Measurements from ENCODE around the gene NET1.

The NET1 gene, protein sequence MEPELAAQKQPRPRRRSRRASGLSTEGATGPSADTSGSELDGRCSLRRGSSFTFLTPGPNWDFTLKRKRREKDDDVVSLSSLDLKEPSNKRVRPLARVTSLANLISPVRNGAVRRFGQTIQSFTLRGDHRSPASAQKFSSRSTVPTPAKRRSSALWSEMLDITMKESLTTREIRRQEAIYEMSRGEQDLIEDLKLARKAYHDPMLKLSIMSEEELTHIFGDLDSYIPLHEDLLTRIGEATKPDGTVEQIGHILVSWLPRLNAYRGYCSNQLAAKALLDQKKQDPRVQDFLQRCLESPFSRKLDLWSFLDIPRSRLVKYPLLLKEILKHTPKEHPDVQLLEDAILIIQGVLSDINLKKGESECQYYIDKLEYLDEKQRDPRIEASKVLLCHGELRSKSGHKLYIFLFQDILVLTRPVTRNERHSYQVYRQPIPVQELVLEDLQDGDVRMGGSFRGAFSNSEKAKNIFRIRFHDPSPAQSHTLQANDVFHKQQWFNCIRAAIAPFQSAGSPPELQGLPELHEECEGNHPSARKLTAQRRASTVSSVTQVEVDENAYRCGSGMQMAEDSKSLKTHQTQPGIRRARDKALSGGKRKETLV

DNA sequence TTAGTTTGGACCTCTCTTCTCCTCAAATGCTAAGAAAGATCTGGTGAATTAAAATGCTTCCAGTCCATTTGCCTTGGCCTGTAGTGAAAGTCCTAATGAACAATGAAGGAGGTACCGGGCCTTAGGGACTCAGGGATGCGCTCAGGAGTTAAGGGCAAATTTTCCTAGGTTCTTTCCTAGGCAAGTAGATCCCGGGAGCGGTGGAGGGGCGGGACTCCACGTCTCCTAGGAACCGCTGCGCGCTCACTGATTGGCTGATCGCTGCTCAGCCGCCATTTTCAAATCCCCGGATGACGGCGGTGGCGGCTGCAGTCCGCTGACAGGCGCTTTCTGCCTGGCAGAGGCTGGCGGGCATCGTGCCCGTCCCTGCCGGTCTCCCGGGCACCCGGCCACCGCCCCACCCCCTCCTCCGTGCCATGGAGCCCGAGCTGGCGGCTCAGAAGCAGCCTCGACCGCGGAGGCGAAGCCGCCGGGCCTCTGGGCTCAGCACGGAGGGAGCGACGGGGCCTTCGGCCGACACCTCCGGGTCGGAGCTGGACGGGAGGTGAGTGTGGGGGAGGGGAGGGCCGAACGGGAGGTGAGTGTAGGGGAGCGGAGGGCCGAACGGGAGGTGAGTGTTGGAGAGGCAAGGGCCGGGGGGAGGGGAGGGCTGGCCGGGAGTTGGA lies at the start of gene NET1:
Gene NET1 (plus strand): TSS at position 281 of the 665 bp plus-strand sequence. CDS start 136 bp downstream, at position 417.
- no peak for TF ChIP-seq ZNF274 (IDR thresholded peaks at IDR 0.05; ENCODE audit: low read depth, low read length)
- TF ChIP-seq YY1 (IDR thresholded peaks at IDR 0.05; ENCODE audit: insufficient read depth, insufficient read length), result peak; percentile 35
- no peak for TF ChIP-seq SUZ12 (IDR thresholded peaks at IDR 0.05; ENCODE audit: extremely low read depth, insufficient read depth, insufficient read length)
- DNase-seq (ENCODE audit: low read depth, low spot score), result peak; percentile 82
- H3K9me3 ChIP-seq (ENCODE audit: insufficient read depth, low read length), result no peaks in the 10 kb centered on the region; the same call in 1 of the 2 replicates
- peaks cover 6% of the 10 kb centered on the region for H3K36me3 ChIP-seq (ENCODE audit: insufficient read depth, insufficient read length, low read length)
- peak within 1 kb of the TSS; percentile 73 for H3K9ac ChIP-seq (ENCODE audit: insufficient read length, low read depth)
- H3K4me1 ChIP-seq (ENCODE audit: insufficient read depth, insufficient read length), result no peaks in the 10 kb centered on the region
- peak within 1 kb of the TSS; percentile 57 for H3K4me3 ChIP-seq (ENCODE audit: insufficient read length, low read depth)
- no peaks in the 10 kb centered on the region for H3K27me3 ChIP-seq (ENCODE audit: insufficient read depth, insufficient read length)

GRCh38 chr10:5362873-5363272 lies 49.5 kb upstream of the NET1 start:
- Histone ChIP-seq H3K9ac (ENCODE audit: insufficient read length, low read depth) (no peak overlapping the region), H3K9me3 (ENCODE audit: insufficient read depth, low read length) (no peaks in the 10 kb centered on the region), H3K27me3 (ENCODE audit: insufficient read depth, insufficient read length) (no peaks in the 10 kb centered on the region), H3K36me3 (ENCODE audit: insufficient read depth, insufficient read length, low read length) (no peaks in the 10 kb centered on the region), H3K4me1 (ENCODE audit: insufficient read depth, insufficient read length) (no peaks in the 10 kb centered on the region), H3K4me3 (ENCODE audit: insufficient read length, low read depth) (no peak overlapping the region)
- no peak for DNase-seq (ENCODE audit: low read depth, low spot score)
- no peak for TF ChIP-seq ZNF274 (IDR thresholded peaks at IDR 0.05; ENCODE audit: low read depth, low read length)

GRCh38 chr10:5364374-5364773 lies 48.0 kb upstream of the NET1 start:
- Histone ChIP-seq H3K4me1 (ENCODE audit: insufficient read depth, insufficient read length) (no peaks in the 10 kb centered on the region), H3K36me3 (ENCODE audit: insufficient read depth, insufficient read length, low read length) (no peaks in the 10 kb centered on the region), H3K27me3 (ENCODE audit: insufficient read depth, insufficient read length) (no peaks in the 10 kb centered on the region), H3K9me3 (ENCODE audit: insufficient read depth, low read length) (no peaks in the 10 kb centered on the region), H3K4me3 (ENCODE audit: insufficient read length, low read depth) (no peak overlapping the region), H3K9ac (ENCODE audit: insufficient read length, low read depth) (no peak overlapping the region)
- DNase-seq (ENCODE audit: low read depth, low spot score), result no peak
- TF ChIP-seq YY1 (IDR thresholded peaks at IDR 0.05; ENCODE audit: insufficient read depth, insufficient read length) (no peak), SUZ12 (IDR thresholded peaks at IDR 0.05; ENCODE audit: extremely low read depth, insufficient read depth, insufficient read length) (no peak), ZNF274 (IDR thresholded peaks at IDR 0.05; ENCODE audit: low read depth, low read length) (no peak)

DNA sequence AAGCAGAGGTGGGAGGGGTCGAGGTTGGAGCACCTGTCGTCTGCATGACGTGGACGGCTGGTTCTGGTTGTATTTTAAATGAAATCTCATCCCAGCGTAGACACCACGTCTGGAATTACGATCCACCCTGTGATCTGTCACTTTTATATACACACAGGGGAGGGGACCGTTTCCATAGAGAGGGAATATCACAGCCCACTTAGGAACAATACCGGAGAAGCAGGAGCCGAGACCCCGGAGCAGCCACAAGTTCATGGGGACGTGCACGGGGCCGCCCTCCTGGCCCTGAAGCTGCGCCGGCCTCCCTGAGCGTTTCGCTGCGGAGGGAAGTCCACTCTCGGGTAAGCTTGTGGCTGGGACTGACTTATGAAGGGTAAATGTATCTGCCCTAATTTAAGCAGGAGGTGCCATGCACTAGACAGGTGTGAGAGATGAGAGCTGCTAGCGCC lies 47.4 kb upstream of the NET1 start, which contains the start of gene UCN3:
Gene UCN3 (plus strand): TSS at position 77 of the 449 bp plus-strand sequence. CDS start 8,755 bp downstream, outside the sequence.
- no peak within 1 kb of the TSS for H3K9ac ChIP-seq (ENCODE audit: insufficient read length, low read depth)
- H3K4me1 ChIP-seq (ENCODE audit: insufficient read depth, insufficient read length), result no peaks in the 10 kb centered on the region
- no peaks in the 10 kb centered on the region for H3K27me3 ChIP-seq (ENCODE audit: insufficient read depth, insufficient read length)
- no peak within 1 kb of the TSS for H3K4me3 ChIP-seq (ENCODE audit: insufficient read length, low read depth)
- H3K36me3 ChIP-seq (ENCODE audit: insufficient read depth, insufficient read length, low read length), result no peaks in the 10 kb centered on the region
- DNase-seq (ENCODE audit: low read depth, low spot score), result no peak
- no peaks in the 10 kb centered on the region for H3K9me3 ChIP-seq (ENCODE audit: insufficient read depth, low read length)
- TF ChIP-seq SUZ12 (IDR thresholded peaks at IDR 0.05; ENCODE audit: extremely low read depth, insufficient read depth, insufficient read length) (no peak), YY1 (IDR thresholded peaks at IDR 0.05; ENCODE audit: insufficient read depth, insufficient read length) (no peak), ZNF274 (IDR thresholded peaks at IDR 0.05; ENCODE audit: low read depth, low read length) (no peak)

DNA sequence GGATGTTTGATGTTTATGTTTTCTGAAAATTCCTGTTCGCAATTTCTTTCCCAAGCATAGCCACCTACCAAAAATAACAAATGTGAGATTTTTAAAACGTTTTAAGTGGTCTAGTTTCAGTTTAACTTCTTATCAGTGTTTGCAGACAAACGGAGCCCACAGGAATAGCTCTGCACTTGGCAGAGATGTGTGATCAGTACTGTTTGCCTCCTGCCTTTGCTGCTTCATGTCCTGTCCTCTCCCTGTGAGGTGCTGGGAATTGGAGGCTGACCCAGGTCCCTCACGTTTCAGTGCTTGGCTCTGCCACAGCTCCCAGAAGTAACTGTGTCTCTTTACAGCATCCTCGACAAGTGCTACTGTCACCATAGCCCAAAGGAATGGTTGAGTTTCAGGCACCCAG lies 46.4 kb upstream of the NET1 start:
- no peak overlapping the region for H3K4me3 ChIP-seq (ENCODE audit: insufficient read length, low read depth)
- H3K27me3 ChIP-seq (ENCODE audit: insufficient read depth, insufficient read length), result no peaks in the 10 kb centered on the region
- H3K36me3 ChIP-seq (ENCODE audit: insufficient read depth, insufficient read length, low read length), result no peaks in the 10 kb centered on the region
- H3K4me1 ChIP-seq (ENCODE audit: insufficient read depth, insufficient read length), result no peaks in the 10 kb centered on the region
- peaks cover 9% of the 10 kb centered on the region for H3K9me3 ChIP-seq (ENCODE audit: insufficient read depth, low read length)
- H3K9ac ChIP-seq (ENCODE audit: insufficient read length, low read depth), result no peak overlapping the region
- no peak for TF ChIP-seq SUZ12 (IDR thresholded peaks at IDR 0.05; ENCODE audit: extremely low read depth, insufficient read depth, insufficient read length)
- no peak for TF ChIP-seq ZNF274 (IDR thresholded peaks at IDR 0.05; ENCODE audit: low read depth, low read length)
- DNase-seq (ENCODE audit: low read depth, low spot score), result no peak

DNA sequence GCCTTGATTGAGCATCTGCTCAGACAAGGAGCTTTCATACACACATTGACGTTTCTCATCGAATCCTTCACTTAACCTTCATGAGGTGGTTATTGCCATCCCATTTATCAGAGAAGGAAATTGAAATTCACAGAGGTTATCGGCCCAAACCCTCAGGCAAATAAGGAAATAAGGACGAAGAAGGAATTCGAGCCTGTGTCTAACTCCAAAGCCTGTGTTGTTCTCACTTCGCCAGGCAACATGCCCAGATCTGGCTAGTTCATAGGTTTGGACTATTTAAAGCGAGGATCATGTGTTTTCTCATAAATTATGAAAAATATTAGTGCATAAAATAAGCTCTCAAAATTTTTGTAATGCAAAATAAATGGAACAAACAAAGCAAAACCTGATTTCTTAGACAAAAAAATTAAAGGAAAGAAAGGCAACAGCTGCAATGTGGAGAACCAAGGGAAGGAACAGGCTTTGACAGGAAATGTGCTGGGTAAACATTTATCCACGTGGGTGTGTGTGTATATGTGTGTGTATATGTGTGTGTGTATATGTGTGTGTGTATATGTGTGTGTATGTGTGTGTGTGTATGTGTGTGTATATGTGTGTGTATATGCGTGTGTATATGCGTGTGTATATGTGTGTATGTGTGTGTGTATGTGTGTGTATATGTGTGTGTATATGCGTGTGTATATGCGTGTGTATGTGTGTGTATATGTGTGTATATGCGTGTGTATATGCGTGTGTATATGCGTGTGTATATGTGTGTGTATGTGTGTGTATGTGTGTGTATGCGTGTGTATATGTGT lies 42.8 kb upstream of the NET1 start:
- H3K27me3 ChIP-seq (ENCODE audit: insufficient read depth, insufficient read length), result no peaks in the 10 kb centered on the region
- no peak overlapping the region for H3K4me3 ChIP-seq (ENCODE audit: insufficient read length, low read depth)
- no peak overlapping the region for H3K9ac ChIP-seq (ENCODE audit: insufficient read length, low read depth)
- H3K36me3 ChIP-seq (ENCODE audit: insufficient read depth, insufficient read length, low read length), result no peaks in the 10 kb centered on the region
- H3K4me1 ChIP-seq (ENCODE audit: insufficient read depth, insufficient read length), result no peaks in the 10 kb centered on the region
- no peak for DNase-seq (ENCODE audit: low read depth, low spot score)
- H3K9me3 ChIP-seq (ENCODE audit: insufficient read depth, low read length), result peaks cover 12% of the 10 kb centered on the region
- TF ChIP-seq ZNF274 (IDR thresholded peaks at IDR 0.05; ENCODE audit: low read depth, low read length), result no peak
- TF ChIP-seq YY1 (IDR thresholded peaks at IDR 0.05; ENCODE audit: insufficient read depth, insufficient read length), result no peak
- no peak for TF ChIP-seq SUZ12 (IDR thresholded peaks at IDR 0.05; ENCODE audit: extremely low read depth, insufficient read depth, insufficient read length)

Data from NT2/D1 (cell line).